Vagina (tissue), 2 donors: ENCODE data around the gene SLC5A2.

Experiments
- CTCF ChIP-seq, 3 experiments: fragments of 450-650 bp in 2 of 3; fragments of 200-600 bp in 1 of 3; sonication (generic) in 1 of 3; IDR thresholded peaks; one replicate each; pipeline ENCODE4 v1.5.1; 2017 to 2019; ENCODE audit warnings: antibody characterized with exemption in 3 of 3, mild to moderate bottlenecking in 2 of 3, moderate library complexity in 2 of 3
- POLR2A ChIP-seq, 2 donors: fragments of 450-650 bp; IDR thresholded peaks; one replicate each; pipeline ENCODE4 v1.6.1; 2017; ENCODE audit warnings: antibody characterized with exemption in 2 of 2, mild to moderate bottlenecking in 2 of 2, moderate library complexity in 2 of 2

DNA sequence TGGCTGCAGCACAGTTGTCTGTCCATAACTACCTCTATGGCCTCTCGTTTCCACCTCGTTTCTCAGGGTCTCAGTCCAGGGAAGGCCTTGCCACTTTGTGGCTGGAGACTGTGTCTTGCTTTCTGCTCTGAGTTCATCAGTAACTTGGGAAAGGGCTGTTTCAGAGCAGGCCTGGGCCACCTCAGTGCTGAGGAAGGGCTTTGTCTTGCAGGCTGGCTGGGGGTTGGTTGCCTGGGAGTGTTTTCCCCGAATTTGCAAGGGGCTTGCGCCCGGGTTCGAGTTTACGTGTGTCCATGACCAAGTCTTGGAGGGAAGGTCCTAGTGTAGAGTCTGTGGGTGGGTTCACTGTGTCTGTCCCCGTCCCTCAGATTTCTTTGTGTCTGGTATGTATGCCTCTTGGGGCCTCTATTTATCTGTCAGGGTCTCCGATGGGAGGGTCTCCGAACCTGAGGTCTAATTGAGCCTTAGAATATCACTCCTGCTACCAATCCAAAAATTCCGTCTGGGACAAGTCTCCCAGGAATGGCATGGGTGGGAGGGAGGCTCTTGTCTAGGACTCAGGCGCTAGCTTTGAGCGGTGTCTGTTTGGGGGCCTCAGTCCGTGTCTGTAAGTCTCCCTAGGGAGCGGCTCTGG lies 11.6 kb upstream of the SLC5A2 start:
- TF ChIP-seq CTCF (IDR thresholded peaks at IDR 0.05) (no peak), POLR2A (IDR thresholded peaks at IDR 0.05) (no peak)
